HCT116 (cell line): ENCODE results near the gene PCCA. TPM values are rescaled to one million over a fixed set of nuclear protein-coding genes. Genes with fewer than 3 reads are reported as not detected.

Experiments
- ATAC-seq: fragments of 200-7000 bp; cut with Tn5 transposase; 2 replicates; pipeline ENCODE4 v1.9.1; 2020; ENCODE audit warnings: mild to moderate bottlenecking, moderate library complexity
- BruUV-seq: library from RNA; stranded (reverse); fragments of 400-500 nt; replicated peaks from 2 replicates; lab custom pipeline; 2021; lab: Mats Ljungman, UMichigan
- CTCF ChIA-PET: fragments of 300-600 bp; sonication (Branson Sonifier 250); formaldehyde crosslinking; loops from one replicate; lab custom pipeline; 2021; ENCODE audit warnings: antibody characterized with exemption; lab: Charles Lee
- POLR2A ChIA-PET: fragments of 300-600, 350-600 bp; sonication (Branson Sonifier 250); formaldehyde crosslinking; loops from one replicate; lab custom pipeline; 2021; ENCODE audit warnings: antibody characterized with exemption; lab: Charles Lee
- RAD21 ChIA-PET, 2 experiments: fragments of 300-600 bp; sonication (Branson Sonifier 250); formaldehyde crosslinking; loops; one replicate each; lab custom pipeline; 2023; ENCODE audit warnings: low total read pairs in 2 of 2; ENCODE audit not compliant: uncharacterized antibody in 2 of 2, unreplicated experiment in 2 of 2, low non-redundant PET in 1 of 2; lab: Charles Lee
- DNase-seq: peaks from one replicate; pipeline ENCODE4 v3.0.0-alpha.2; 2010; ENCODE audit warnings: low read depth, low spot score
- H2AFZ ChIP-seq: fragments of 200-600 bp; shearing (Covaris generic), sonication (generic); 2 replicates; pipeline ENCODE4 v1.6.1; 2017; ENCODE audit warnings: low read depth, mixed run types, mixed read lengths, antibody characterized with exemption, low read length; ENCODE audit not compliant: poor library complexity, severe bottlenecking
- H3K27ac ChIP-seq: 2 replicates; pipeline ENCODE4 v1.5.1; 2012; ENCODE audit warnings: low read depth, low read length
- H3K27me3 ChIP-seq: fragments of 200-600 bp; sonication (generic); 2 replicates; pipeline ENCODE4 v1.6.1; 2016; ENCODE audit warnings: mixed run types, low read length, mixed read lengths; ENCODE audit not compliant: insufficient read depth
- H3K36me3 ChIP-seq, 2 experiments: fragments of 200-500 bp in 1 of 2; fragments of 200-600 bp in 1 of 2; sonication (Bioruptor generic) in 1 of 2; sonication (generic) in 1 of 2; 2 replicates each; pipeline versions ENCODE4 v1.5.1 to v1.6.1; 2014 to 2016; ENCODE audit warnings: low read length in 2 of 2, inconsistent platforms in 1 of 2, mixed read lengths in 1 of 2, mixed run types in 1 of 2; ENCODE audit not compliant: insufficient read depth in 2 of 2, control insufficient read depth in 1 of 2
- H3K4me1 ChIP-seq, 2 experiments: fragments of 200-600 bp in 1 of 2; sonication (generic) in 1 of 2; 2 replicates each; pipeline versions ENCODE4 v1.5.1 to v1.6.1; 2012 to 2017; ENCODE audit warnings: low read length in 2 of 2, inconsistent platforms in 1 of 2, mild to moderate bottlenecking in 1 of 2, mixed read lengths in 1 of 2, mixed run types in 1 of 2, moderate library complexity in 1 of 2; ENCODE audit not compliant: insufficient read depth in 2 of 2, control insufficient read depth in 1 of 2
- H3K4me2 ChIP-seq: fragments of 200-600 bp; sonication (generic); 2 replicates; pipeline ENCODE4 v1.6.1; 2017; ENCODE audit warnings: mixed run types, low read length, mixed read lengths
- H3K4me3 ChIP-seq, 2 experiments: fragments of 200-600 bp in 1 of 2; sonication (generic) in 1 of 2; replicated peaks in 1 of 2; 2 replicates each; pipeline ENCODE4 v1.5.1; 2011 to 2016; ENCODE audit warnings: low read length in 2 of 2, control low read depth in 1 of 2, low read depth in 1 of 2, mild to moderate bottlenecking in 1 of 2, mixed read lengths in 1 of 2, mixed run types in 1 of 2
- H3K79me2 ChIP-seq: fragments of 200-600 bp; sonication (generic); 2 replicates; pipeline ENCODE4 v1.6.1; 2017; ENCODE audit warnings: mild to moderate bottlenecking, mixed run types, low read length, moderate library complexity, mixed read lengths; ENCODE audit not compliant: insufficient read depth
- H3K9ac ChIP-seq: fragments of 200-600 bp; sonication (generic); 2 replicates; pipeline ENCODE4 v1.6.1; 2016; ENCODE audit warnings: low read length, mixed read lengths
- H3K9me2 ChIP-seq: fragments of 200-600 bp; sonication (generic), shearing (Covaris generic); 2 replicates; pipeline ENCODE4 v1.6.1; 2017; ENCODE audit warnings: mixed run types, mild to moderate bottlenecking, moderate library complexity; ENCODE audit not compliant: insufficient read depth
- H3K9me3 ChIP-seq, 2 experiments: fragments of 200-500 bp in 1 of 2; fragments of 200-600 bp in 1 of 2; sonication (Bioruptor generic) in 1 of 2; sonication (generic) in 1 of 2; 2 replicates each; pipeline ENCODE4 v1.6.1; 2014 to 2017; ENCODE audit warnings: low read length in 2 of 2, mixed read lengths in 2 of 2, inconsistent platforms in 1 of 2, low read depth in 1 of 2, mild to moderate bottlenecking in 1 of 2, mixed run types in 1 of 2, moderate library complexity in 1 of 2; ENCODE audit not compliant: control insufficient read depth in 1 of 2, insufficient read depth in 1 of 2
- H4K20me1 ChIP-seq: fragments of 200-600 bp; sonication (generic), shearing (Covaris generic); 2 replicates; pipeline ENCODE4 v1.6.1; 2017; ENCODE audit warnings: mixed run types, mild to moderate bottlenecking, moderate library complexity; ENCODE audit not compliant: insufficient read depth
- ATF3 ChIP-seq: IDR thresholded peaks from 2 replicates; pipeline ENCODE4 v1.6.1; 2012
- CBX3 ChIP-seq: IDR thresholded peaks from 2 replicates; pipeline ENCODE4 v1.6.1; 2012; ENCODE audit warnings: low read depth
- CEBPB ChIP-seq: IDR thresholded peaks from 2 replicates; pipeline ENCODE4 v1.6.1; 2012; ENCODE audit warnings: low read depth
- ELF1 ChIP-seq: IDR thresholded peaks from 2 replicates; pipeline ENCODE4 v1.6.1; 2012; ENCODE audit warnings: low read depth, borderline replicate concordance
- EZH2 ChIP-seq: fragments of 200-600 bp; sonication (generic); IDR thresholded peaks from 2 replicates; pipeline ENCODE4 v1.6.1; 2017; ENCODE audit warnings: antibody characterized with exemption, mixed run types
- FOSL1 ChIP-seq: IDR thresholded peaks from 2 replicates; pipeline ENCODE4 v1.6.1; 2012; ENCODE audit warnings: low read depth
- JUND ChIP-seq: IDR thresholded peaks from 2 replicates; pipeline ENCODE4 v1.6.1; 2012
- MAX ChIP-seq: IDR thresholded peaks from 2 replicates; pipeline ENCODE4 v1.6.1; 2012
- POLR2A ChIP-seq: IDR thresholded peaks from 2 replicates; pipeline ENCODE4 v1.7.0; 2011; ENCODE audit warnings: borderline replicate concordance; ENCODE audit not compliant: insufficient read depth, insufficient read length; ENCODE audit errors: extremely low read depth
- RAD21 ChIP-seq: IDR thresholded peaks from 2 replicates; pipeline ENCODE4 v1.6.1; 2012; ENCODE audit warnings: low read depth, mild to moderate bottlenecking
- SIN3A ChIP-seq: IDR thresholded peaks from 2 replicates; pipeline ENCODE4 v1.6.1; 2012; ENCODE audit warnings: low read depth
- SP1 ChIP-seq: IDR thresholded peaks from 2 replicates; pipeline ENCODE4 v1.6.1; 2012; ENCODE audit warnings: low read depth
- SRF ChIP-seq: IDR thresholded peaks from 2 replicates; pipeline ENCODE4 v1.6.1; 2012; ENCODE audit warnings: low read depth
- TCF7L2 ChIP-seq: IDR thresholded peaks from 2 replicates; pipeline ENCODE4 v1.7.0; 2011; ENCODE audit warnings: borderline replicate concordance, inconsistent platforms; ENCODE audit not compliant: insufficient read depth, insufficient read length; ENCODE audit errors: extremely low read depth
- YY1 ChIP-seq: IDR thresholded peaks from 2 replicates; pipeline ENCODE4 v1.6.1; 2011; ENCODE audit warnings: low read length, low read depth, moderate library complexity, mild to moderate bottlenecking; ENCODE audit not compliant: insufficient replicate concordance; ENCODE audit errors: extremely low read depth
- ZFX ChIP-seq: fragments of 450-650 bp; IDR thresholded peaks from 2 replicates; pipeline ENCODE4 v1.6.1; 2017
- ZNF274 ChIP-seq: fragments of 200-500 bp; sonication (Bioruptor generic); IDR thresholded peaks from 2 replicates; pipeline ENCODE4 v1.6.1; 2014; ENCODE audit warnings: mild to moderate bottlenecking, low read depth, low read length, inconsistent platforms
- intact Hi-C: fragments of 100-400 bp; cut with micrococcal nuclease; formaldehyde crosslinking; loops from 2 replicates; pipeline ENCODE4 v1.10.0; 2022
- total RNA-seq: library from RNA; stranded (reverse); gene quantifications from one replicate; pipeline ENCODE4 v1.2.1, GENCODE V29; 2021; ENCODE audit not compliant: unreplicated experiment

Gene PCCA
- total RNA-seq, 1 experiment from 2014 or later: 23.0 TPM

DNA sequence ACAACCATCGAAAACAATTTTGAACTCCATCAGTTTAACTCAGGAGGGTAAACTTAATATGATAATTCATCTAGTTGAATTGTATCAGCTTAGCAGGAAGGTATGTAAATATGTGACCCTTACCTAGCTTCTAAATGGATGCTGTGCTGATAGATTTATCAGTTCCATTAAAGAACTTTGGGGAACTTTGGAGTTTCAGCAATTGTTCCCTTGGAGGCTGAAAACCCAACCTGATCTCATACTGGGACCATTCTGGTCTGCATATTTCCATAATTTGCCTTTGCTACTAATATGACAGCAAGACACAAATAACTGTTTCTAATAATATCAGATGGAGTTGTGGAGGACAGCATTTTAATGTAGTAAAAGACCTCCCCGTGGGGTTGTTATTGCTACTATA lies 371.9 kb downstream of the PCCA start:
- RAD21 ChIA-PET: no interaction called here
- Histone ChIP-seq H3K79me2 (no peaks in the 10 kb centered on the region), H3K27ac (no peak overlapping the region), H3K9ac (no peak overlapping the region), H3K9me3 (peaks cover 0 to 9% of the 10 kb centered on the region in 2 experiments; a peak in 1 of 4 replicates), H3K36me3 (no peaks in the 10 kb centered on the region), H3K9me2 (no peaks in the 10 kb centered on the region), H2AFZ (no peak overlapping the region)
- BruUV-seq: no TSS peak
- CTCF ChIA-PET: no interaction called here
- POLR2A ChIA-PET: no interaction called here
- no peak for DNase-seq
- intact Hi-C loops: no loop called here
- TF ChIP-seq ZNF274: no peak
- no peak for TF ChIP-seq YY1
- TF ChIP-seq EZH2: no peak
- no peak for TF ChIP-seq CBX3
- TF ChIP-seq CEBPB: no peak
- TF ChIP-seq MAX: no peak
- TF ChIP-seq RAD21: no peak
- no peak for TF ChIP-seq SIN3A
- no peak for TF ChIP-seq ELF1
- no peak for TF ChIP-seq SRF
- no peak for TF ChIP-seq ZFX
- no peak for TF ChIP-seq TCF7L2
- no peak for TF ChIP-seq ATF3
- no peak for TF ChIP-seq SP1
- TF ChIP-seq FOSL1: no peak
- TF ChIP-seq JUND: no peak
- no peak for TF ChIP-seq POLR2A
- TF ChIP-seq, all 23 proteins: peak for 0
- H3K4me3 ChIP-seq: no peak overlapping the region
- H3K4me1 ChIP-seq: peaks cover 9 to 13% of the 10 kb centered on the region in 2 experiments; a peak in 3 of 4 replicates
- H3K27me3 ChIP-seq: no peaks in the 10 kb centered on the region
- H3K4me2 ChIP-seq: no peak overlapping the region
- H4K20me1 ChIP-seq: no peaks in the 10 kb centered on the region
- ATAC-seq: no peak
